ENCODE data around the gene PNMT.
A peak's percentile ranks its signal among the peaks of the same experiment; 100 is the strongest.

The PNMT gene

GRCh38 chr17:39667945-39668924, at the start of gene PNMT:
PNMT (plus strand) TSS chr17:39668453; CDS start chr17:39668476, 23 bp downstream.
- peak; percentile 50 for DNase-seq (ENCODE audit: low read depth)

- DNase-seq (ENCODE audit: low read depth), result no peak
Observed at GRCh38 chr17:39618956-39619785, 49.1 kb upstream of the PNMT start.

- DNase-seq (ENCODE audit: low read depth), result no peak
Observed at GRCh38 chr17:39619786-39620101, 48.5 kb upstream of the PNMT start.

DNA sequence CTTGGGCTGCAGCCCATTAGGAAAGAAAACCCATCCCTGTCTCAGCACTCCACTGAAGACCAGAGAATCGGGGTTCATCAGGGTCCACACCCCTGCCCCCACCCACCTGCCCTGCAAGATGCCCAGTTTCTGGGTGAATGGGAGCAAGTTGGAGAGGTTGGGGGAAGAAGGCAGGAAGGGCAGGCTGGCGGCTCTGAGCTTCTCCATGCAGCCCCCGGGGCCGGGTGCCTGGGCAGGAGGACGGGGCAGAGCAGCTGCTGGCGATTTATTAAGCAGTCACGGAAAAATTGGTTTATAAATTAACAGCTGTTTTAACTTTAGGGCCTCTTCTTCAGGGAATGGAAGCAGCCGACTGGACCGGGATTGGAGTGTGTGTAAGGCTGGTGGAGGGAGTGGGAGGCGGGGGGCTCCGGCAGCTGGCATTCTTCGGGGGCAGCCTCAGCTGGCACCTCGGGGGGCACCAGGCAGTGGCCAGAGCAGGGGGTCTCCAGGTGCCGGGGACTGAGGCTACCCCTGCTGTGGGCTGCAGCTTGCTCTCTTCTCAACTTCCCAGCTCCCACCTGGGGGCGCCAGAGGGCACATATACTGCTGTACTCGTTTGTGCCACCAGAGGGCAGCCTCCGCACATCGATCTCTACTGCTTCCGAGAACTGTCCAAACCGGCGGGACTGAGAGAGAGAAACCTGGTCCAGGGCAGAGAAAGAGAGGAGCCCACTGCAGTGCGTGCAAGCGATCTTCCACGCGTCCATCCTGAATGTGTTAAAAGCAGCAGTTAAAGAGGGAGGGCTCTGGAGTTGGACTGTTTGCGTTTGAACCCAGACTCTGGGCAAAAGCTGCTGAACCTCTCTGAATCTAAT, 46.5 kb upstream of the PNMT start:
- DNase-seq (ENCODE audit: low read depth), result peak; percentile 85

DNA sequence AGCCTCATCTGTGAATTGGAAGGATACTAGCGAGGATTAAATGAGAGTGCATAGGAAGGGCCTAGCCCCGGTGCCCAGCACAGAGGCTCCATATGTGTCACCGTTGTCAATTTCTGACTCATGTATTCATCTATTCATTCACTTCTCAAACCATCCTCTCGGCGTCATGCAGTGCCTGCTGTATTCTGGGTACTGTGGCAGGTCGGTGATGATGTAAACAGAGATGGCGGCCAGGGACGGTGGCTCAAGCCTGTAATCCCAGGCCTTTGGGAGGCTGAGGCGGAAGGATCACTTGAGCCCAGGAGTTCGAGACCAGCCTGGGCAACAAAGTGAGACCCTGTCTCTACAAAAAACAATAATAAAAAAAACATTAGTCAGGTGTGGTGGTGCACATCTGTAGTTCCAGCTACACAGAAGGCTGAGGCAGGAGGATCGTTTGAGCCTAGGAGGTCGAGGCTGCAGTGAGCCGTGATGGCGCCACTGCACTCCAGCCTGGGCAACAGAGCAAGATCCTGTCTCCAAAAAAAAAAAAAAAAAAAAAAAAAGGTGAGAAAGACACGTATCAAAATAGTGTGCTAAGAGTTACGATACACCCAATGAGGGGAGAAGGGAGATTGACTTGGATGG, 45.8 kb upstream of the PNMT start:
- no peak for DNase-seq (ENCODE audit: low read depth)

GRCh38 chr17:39623356-39623950, 44.8 kb upstream of the PNMT start:
- DNase-seq (ENCODE audit: low read depth), result peak; percentile 81

- DNase-seq (ENCODE audit: low read depth), result no peak
Observed at GRCh38 chr17:39624313-39624712, 43.9 kb upstream of the PNMT start.

DNA sequence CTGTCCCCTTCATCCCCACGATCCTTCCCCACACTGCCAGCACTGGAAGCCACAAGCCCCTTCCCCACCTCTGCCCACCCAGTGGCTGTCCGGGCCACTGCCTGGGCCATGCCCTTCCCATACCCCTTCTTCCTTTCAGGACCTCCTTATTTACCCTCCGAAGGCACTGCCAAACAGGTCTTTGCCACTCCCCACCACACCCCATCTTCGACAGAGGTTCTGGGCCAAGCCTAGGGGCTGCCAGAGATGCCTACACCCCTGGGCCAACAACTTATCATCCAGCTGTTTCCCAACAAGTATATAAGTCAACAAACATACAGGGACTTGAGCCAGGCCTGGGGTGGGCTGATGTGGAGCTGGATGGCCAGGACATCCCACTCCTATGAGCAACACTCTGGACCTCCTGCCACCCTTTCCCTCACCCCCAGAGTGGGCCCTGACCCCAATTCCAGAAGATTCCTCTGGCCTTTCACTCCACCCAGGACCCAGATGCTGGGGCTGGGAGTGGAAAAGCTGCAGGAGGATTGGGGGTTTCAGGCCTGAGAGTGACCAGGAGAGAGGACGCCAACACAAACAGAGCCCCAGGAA, 43.0 kb upstream of the PNMT start:
- no peak for DNase-seq (ENCODE audit: low read depth)

DNA sequence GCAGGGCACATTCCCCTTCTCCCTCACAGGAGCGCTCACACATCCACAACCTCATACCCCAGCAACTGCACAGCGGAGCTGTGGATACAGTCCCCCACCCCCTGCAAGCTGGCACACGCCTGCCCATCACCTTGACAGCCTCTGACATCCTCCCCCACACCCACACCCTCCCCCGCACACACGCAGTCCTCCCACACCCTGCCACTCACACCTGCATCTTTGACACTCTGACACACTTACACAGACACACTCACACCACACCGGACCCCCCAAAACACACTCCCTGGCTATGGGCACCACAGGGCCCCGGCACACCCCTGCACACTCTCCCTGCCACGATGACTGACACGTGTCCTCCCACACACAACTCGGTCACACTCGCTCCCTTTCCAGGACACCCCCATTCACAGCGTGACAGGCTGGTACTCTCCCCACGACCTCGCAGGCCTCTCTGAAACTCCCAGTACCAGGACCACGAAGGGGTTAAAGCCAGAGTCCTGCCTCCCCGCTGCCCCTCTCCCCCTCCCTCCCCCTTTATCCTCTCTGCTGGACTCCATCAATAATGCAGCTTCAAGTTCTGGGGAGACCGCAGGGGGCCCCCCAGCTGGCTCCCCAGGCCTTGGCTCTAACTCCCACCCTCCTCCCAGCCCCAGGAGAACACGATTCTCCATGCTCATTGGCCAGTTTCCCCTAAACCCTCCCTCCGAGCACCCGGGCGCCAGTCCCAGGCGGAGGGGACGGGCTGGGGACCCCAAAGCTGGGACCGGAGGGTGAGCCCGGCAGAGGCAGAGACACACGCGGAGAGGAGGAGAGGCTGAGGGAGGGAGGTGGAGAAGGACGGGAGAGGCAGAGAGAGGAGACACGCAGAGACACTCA, 41.8 kb upstream of the PNMT start, which contains the start of gene PPP1R1B:
PPP1R1B (plus strand) TSS at position 782 of the 876 bp plus-strand sequence. CDS start 441 bp downstream, outside the sequence.
- no peak for DNase-seq (ENCODE audit: low read depth)

DNA sequence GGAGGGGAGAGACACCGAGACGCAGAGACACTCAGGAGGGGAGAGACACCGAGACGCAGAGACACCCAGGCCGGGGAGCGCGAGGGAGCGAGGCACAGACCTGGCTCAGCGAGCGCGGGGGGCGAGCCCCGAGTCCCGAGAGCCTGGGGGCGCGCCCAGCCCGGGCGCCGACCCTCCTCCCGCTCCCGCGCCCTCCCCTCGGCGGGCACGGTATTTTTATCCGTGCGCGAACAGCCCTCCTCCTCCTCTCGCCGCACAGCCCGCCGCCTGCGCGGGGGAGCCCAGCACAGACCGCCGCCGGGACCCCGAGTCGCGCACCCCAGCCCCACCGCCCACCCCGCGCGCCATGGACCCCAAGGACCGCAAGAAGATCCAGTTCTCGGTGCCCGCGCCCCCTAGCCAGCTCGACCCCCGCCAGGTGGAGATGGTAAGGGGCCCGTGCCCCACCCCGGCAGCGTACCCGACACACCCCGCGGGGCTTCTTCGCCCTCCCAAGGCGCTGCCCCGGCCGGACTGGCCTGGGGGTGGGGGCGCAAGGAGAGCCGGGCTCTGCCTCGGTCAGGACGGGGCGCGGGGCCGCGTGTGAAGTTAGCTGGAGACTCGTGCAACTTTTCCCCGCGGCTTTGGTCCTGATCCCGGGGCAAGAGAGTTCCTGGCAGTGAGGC, 41.1 kb upstream of the PNMT start:
- no peak for DNase-seq (ENCODE audit: low read depth)

DNA sequence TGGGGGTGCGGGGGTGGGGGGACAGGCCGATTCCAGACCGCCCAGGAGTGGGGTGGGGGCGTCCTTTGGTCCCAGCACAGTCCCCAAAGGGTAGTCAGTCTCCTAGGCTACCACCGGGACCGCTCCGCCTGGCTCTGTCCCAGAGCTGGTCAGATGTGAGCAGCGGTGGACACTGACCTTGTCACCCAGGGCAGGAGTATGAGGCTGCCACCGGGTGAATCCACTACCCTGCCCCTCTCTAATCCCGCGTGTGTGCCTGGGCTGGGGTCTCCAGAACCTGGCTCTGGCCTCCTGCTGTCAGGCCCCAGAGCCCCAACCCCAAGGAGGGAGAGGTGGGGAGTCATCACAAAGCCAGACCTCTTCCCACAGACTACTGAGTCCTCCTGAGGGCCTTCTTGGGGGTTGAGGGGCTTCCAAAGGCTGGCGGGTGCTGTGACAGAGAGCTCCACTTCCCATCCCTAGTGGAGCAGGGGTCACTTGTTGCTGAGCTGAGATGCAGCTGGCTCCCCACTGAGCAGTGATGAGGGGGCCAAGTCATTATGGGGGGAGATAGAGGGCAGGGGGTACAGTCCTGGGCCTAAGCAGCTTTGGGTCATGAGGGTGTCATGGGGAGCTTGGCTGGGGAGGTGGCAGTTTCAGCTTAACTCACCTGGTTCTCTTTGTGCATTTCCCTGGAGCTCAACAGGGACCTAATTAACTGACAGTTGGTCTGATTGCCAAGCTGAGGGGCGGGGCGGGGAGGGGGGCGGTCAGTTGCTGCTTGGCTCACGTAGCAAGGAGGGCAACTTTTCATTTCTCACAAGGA, 40.3 kb upstream of the PNMT start:
- no peak for DNase-seq (ENCODE audit: low read depth)

- DNase-seq (ENCODE audit: low read depth), result no peak
Observed at GRCh38 chr17:39628655-39629493, 39.4 kb upstream of the PNMT start.

DNA sequence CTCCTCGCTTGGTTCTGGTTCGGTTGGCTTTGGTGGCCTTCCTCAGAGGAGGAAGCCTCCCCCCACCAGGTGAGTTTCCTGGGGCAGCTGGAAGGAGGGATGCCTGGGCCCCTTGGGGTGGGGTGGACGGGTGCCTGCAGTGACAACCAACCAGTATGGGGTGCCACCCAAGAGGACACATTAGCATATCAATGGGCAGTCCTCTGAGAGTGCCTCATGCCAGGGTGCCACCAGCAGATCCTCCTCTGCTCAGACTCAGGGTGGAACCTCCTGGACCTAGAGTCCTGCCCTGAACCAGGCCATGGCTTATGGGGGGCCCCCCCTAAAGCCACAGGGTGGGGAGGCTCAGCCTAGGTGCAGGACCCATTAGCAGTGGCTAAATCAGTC, 38.8 kb upstream of the PNMT start:
- no peak for DNase-seq (ENCODE audit: low read depth)

DNA sequence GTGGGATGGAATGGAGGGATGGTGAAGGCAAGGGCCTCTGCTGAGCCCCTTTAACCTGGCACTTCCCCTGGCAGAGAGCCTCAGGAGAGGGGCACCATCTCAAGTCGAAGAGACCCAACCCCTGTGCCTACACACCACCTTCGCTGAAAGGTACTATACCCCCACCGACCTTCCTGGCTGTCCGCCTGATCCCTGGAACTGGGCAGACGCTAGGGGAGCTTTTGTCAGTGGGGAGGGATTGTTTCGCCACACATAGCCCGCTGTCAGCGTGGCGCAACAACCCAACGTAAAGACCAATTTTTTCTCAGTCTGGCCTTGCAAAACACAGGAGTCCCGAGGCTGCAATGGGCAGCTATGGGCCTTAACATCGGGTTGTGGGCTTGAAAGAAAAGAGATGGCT, 38.4 kb upstream of the PNMT start:
- no peak for DNase-seq (ENCODE audit: low read depth)

DNA sequence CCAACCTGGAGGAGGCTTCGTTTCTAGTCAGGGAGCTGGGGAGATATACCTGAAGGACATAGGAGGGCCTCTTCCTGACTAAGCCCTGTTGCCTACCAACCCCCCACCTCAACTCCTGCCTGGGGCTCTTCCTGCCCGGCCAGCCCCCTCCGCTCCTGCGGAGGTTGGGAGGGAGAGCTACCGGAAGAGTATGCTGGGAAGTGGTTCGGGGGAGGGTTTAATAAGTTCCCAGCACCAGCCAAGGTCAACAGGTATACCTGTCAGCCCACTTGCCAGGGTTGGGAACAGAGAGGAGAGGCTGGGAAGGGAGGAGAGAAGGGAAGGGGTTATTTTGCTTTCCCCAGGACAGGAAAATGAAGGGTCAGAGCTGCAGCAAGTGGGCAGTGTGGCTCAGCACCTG, 36.9 kb upstream of the PNMT start:
- no peak for DNase-seq (ENCODE audit: low read depth)

GRCh38 chr17:39632153-39632941, 35.9 kb upstream of the PNMT start:
- no peak for DNase-seq (ENCODE audit: low read depth)
